Activated T-cell treated with anti-CD3 and anti-CD28 coated beads, Interleukin-2, amount 50 U/mL, for 48 hours (primary cell): ENCODE results near the gene SENP8.
"Not testable (repeated sequence)": the region's sequence is repeated elsewhere in the genome, so short reads cannot be mapped to it uniquely, and the experiment has no call there.

Source experiments
- DNase-seq, 2 experiments: peaks; one replicate each; pipeline ENCODE4 v3.0.0-alpha.2; 2020

SENP8 gene

DNA sequence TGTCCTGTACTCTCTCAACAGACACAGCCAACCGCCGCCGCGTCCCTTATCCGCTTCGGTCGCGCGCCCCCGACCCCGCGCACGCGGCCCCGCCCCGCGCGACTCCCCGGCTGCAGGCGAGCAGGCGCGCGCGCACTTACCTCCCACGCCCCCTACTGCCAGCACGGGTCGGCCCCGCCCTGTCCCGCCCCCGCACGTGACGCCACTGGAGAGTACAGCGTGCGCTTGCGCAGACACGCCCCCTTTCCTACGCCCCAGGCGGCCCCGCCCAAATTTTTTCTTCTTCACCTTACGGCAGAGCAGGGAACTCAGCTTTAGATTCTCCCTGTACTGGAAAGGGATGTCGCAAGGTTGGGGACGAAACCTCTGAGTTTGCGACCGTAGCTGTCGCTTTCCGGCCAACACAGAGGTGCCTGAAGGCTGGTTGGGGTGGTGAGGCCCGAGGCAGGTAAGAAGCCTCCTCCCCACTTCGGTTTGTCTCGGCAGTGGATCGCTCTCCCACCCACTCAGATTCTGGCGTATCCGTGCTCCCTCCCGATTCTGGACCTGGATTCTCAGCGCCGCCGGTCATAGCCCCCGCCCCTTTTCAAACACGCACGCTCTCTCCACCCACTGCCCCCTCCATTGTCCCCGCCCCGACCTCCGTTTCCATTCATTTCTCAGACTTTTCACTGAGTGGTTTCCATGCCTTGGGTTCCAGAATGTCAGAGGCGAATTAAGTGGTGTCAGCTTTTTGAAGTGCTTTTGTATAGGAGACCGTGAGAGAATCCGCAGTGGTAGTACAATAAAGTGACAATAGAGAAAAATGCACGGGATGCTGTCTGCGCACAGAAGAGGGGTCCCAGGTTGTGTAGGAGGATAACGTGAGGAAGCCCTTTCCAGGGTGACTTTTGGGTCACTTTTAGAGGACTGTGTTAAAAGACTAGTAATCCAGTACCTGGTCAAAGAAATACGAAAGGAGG, at the start of gene SENP8, which contains the start of gene MYO9A:
TSS of gene SENP8 (plus strand) at position 387 of the 962 bp plus-strand sequence. CDS start 21,221 bp downstream, outside the sequence.
TSS of gene MYO9A (minus strand) at position 134 of the 962 bp plus-strand sequence. CDS start 71,587 bp downstream, outside the sequence.
- peak; percentile 99 for DNase-seq

GRCh38 chr15:72068856-72069255, 49.3 kb upstream of the SENP8 start:
- no peak for DNase-seq

- DNase-seq: no peak
Measured at GRCh38 chr15:72070817-72071447, 47.3 kb upstream of the SENP8 start.

DNA sequence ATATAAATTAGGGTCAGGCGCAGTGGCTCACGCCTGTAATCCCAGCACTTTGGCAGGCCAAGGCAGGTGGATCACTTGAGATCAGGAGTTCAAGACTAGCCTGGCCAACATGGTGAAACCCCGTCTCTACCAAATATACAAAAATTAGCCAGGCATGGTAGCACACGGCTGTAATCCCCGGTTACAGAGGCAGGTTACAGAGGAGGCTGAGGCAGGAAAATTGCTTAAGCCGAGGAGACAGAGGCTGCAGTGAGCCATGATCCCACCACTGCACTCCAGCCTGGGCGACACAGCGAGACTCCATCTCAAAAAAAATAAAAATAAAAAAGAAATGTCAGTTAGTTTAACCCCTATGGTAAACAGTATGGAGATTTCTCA, 46.8 kb upstream of the SENP8 start:
- not testable (repeated sequence) for DNase-seq

DNA sequence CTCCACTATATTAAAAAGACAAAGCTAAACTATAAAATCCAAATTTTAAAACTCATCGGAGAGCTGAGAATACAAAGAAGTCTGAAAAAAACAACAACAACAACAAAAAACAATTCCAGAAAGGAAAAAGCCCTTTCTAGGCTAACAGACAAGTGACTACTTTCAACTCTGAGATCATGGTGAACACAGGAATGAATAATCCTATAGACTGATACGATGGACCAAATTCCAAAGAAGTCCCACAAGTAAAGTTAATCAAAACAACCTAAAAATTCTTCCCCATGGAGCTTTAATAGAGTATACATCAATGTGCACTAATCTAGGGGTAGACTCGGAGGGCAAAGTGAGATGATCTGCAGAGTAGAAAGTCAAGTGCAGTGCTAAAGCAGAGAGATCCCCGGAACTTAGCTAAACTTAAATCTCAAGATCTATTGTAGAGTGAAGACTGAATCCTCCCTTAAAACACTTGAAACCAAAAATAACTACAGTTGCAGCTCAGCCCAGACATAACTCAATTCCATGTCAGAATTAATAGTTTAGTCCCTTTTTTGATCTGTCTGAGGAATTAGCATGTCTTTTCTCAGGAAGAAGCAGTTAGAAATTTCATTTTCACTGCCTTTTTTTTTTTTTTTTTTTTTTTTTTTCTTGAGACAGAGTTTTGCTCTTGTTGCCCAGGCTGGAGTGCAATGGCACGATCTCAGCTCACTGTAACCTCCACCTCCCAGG, 43.7 kb upstream of the SENP8 start:
- no peak for DNase-seq

- no peak for DNase-seq
Measured at GRCh38 chr15:72077950-72078349, 40.3 kb upstream of the SENP8 start.

GRCh38 chr15:72078887-72079286, 39.3 kb upstream of the SENP8 start:
- no peak for DNase-seq

GRCh38 chr15:72082176-72082575, 36.0 kb upstream of the SENP8 start:
- DNase-seq: no peak

DNA sequence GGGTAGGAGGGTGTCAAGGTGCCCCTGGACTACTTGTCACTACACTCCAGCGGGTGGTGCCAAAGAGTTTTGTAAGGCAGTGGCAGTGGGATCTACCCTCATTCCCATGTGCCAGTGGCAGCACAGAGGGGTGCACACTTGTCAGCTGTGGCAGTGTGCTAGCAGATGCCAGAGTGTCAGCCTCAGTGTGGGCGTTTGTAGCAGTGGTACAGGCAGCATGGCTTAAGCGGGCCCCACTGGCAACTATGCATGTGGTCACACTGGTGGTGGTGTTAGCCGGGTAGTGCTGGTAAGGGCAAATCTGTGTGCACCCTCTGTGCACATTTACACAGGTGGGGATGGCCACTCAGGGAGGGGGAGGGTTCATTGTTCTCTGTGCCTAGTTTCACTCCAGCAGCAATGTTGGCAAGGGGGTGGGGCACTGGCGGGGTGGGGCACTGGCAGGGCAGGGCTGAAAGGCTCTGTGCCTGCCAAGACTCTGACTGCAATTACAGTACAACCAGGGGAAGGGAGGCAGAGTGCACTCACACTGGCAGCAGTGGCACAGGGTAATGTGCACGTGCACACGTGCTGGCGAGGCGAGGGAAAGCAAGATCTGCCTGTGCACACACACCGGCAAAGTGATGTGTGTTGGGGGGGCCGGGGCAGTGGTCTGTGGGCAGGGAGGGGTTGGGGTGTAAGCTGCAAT, 32.0 kb upstream of the SENP8 start:
- no peak for DNase-seq

GRCh38 chr15:72086920-72087648, 31.1 kb upstream of the SENP8 start:
- DNase-seq: no peak

- no peak for DNase-seq
Measured at GRCh38 chr15:72092006-72092405, 26.2 kb upstream of the SENP8 start.

GRCh38 chr15:72092691-72093090, 25.5 kb upstream of the SENP8 start:
- no peak for DNase-seq

DNA sequence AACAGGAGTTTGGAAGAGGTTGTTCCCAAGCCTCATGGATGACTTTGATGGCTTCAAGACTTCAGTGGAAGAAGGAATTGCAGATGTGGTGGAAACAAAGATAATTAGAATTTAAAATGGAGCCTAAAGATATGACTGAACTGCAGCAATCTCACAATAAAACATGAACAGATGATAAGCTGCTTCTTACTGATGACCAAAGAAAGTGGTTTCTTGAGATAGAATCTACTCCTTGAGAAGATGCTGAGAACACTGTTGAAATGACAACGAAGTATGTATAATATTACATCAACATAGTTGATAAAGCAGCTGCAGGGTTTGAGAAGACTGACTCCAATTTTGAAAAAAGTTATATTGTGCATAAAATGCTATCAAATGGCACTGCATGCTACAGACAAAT, 21.4 kb upstream of the SENP8 start:
- DNase-seq: no peak

DNA sequence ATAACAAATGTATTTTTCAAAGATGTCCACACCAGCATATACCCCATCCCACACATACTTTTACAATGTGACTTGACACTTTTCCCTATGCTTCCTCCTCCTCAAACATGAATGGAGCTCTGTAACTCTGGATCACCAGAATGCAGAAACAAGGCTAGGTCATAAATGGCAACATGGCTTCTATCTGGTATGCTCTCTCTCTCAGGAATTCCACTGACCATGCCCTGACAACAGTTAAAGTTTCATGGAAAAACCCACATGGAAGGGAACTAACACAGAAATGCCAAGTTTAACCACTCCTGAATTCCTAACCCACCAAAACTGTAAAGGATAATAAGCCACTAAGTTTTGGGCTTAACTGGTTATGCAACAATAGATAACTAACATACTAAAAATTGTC, 20.2 kb upstream of the SENP8 start:
- no peak for DNase-seq

- DNase-seq: no peak
Measured at GRCh38 chr15:72099155-72099554, 19.0 kb upstream of the SENP8 start.

GRCh38 chr15:72100551-72100950, 17.7 kb upstream of the SENP8 start:
- DNase-seq: not testable (repeated sequence)

DNA sequence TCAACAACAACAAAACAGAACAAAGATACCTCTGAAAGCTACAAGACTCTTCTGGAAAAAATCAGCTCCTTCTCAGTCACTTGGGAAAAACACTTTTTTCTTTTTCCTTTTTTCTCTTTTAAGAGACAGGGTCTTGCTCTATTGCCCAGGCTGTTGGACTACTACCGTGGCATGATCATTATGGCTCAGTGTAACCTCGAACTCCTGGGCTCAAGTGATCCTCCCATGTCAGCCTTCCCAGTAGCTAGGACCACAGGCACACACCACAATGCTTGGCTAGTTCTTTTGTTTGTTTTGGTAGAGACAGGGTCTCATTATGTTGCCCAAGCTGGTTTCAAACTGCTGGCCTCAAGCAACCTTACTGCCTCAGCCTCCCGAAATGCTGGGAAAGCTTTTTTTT, 13.1 kb upstream of the SENP8 start:
- DNase-seq: no peak

GRCh38 chr15:72106068-72106467, 12.1 kb upstream of the SENP8 start:
- DNase-seq: no peak

DNA sequence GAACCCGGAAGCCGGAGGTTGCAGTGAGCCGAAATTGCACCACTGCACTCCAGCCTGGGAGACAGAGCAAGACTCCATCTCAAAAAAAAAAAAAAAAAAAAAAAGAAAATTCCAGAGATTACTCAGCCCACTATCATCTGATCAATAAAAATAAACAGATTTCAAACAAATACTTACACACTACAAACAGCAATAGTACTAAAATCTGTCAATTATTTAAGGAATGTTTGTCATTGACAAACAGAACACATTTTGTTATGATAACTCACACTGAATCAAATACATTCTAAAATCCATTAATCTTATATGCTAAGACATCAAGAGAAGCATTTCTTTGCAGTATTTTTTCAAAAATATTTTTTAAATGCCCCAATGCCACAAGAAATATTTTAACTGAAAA, 7.8 kb upstream of the SENP8 start:
- DNase-seq: no peak

GRCh38 chr15:72112116-72112515, 6.1 kb upstream of the SENP8 start:
- DNase-seq: no peak

GRCh38 chr15:72112805-72113204, 5.4 kb upstream of the SENP8 start:
- no peak for DNase-seq
